ENCODE results near the gene DHRS13. TPM values are rescaled to one million over a fixed set of nuclear protein-coding genes. Genes with fewer than 3 reads are reported as not detected.

Gene DHRS13
- total and polyA plus RNA-seq, 10 of the 15 experiments (the other 5 are each of a cell fraction or from before 2014, with no cell fraction given), result 0.18 to 55.2 (median 31.3) TPM; not detected in 1

- TF ChIP-seq, protein P1, sequence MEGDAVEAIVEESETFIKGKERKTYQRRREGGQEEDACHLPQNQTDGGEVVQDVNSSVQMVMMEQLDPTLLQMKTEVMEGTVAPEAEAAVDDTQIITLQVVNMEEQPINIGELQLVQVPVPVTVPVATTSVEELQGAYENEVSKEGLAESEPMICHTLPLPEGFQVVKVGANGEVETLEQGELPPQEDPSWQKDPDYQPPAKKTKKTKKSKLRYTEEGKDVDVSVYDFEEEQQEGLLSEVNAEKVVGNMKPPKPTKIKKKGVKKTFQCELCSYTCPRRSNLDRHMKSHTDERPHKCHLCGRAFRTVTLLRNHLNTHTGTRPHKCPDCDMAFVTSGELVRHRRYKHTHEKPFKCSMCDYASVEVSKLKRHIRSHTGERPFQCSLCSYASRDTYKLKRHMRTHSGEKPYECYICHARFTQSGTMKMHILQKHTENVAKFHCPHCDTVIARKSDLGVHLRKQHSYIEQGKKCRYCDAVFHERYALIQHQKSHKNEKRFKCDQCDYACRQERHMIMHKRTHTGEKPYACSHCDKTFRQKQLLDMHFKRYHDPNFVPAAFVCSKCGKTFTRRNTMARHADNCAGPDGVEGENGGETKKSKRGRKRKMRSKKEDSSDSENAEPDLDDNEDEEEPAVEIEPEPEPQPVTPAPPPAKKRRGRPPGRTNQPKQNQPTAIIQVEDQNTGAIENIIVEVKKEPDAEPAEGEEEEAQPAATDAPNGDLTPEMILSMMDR (IDR thresholded peaks at IDR 0.05 in 2 of 3, conservative IDR thresholded peaks at IDR 0.05 in 1 of 3; ENCODE audit: control insufficient read depth in 2 of 3, extremely low read depth in 1 of 3, insufficient read depth in 1 of 3, low read depth in 3 of 3, low read length in 3 of 3), result no peak
- no peak for TF ChIP-seq SRF (IDR thresholded peaks at IDR 0.05; ENCODE audit: low read depth in 2 of 2, low read length in 2 of 2)
- TF ChIP-seq BCL11A (IDR thresholded peaks at IDR 0.05; ENCODE audit: low read depth, low read length), result no peak
- no peak for TF ChIP-seq RAD51 (IDR thresholded peaks at IDR 0.05)
- no peak for TF ChIP-seq BRCA1 (IDR thresholded peaks at IDR 0.05; ENCODE audit: low read depth, low read length)
- TF ChIP-seq POU2F2 (IDR thresholded peaks at IDR 0.05; ENCODE audit: borderline replicate concordance, low read depth, low read length), result no peak
These were observed 22.3 kb downstream of the DHRS13 start (continued) for GRCh38 chr17:28880572-28880945.

GRCh38 chr17:28879886-28880571 is 22.9 kb downstream of the DHRS13 start:
- intact Hi-C loops (cut with micrococcal nuclease; ENCODE audit: unreplicated experiment) (no loop called here), in situ Hi-C loops (cut with MboI) (loop anchor here (25.0 kb wide), 1 partner anchor 1393 kb away; no protein-coding TSS in a partner anchor)
- H2AFZ ChIP-seq (ENCODE audit: control insufficient read depth, low read depth, low read length), result no peak overlapping the region
- no peaks in the 10 kb centered on the region for H3K9me3 ChIP-seq (replicated peaks; ENCODE audit: control insufficient read depth, insufficient read depth, low read length)
- CTCF ChIA-PET, result interaction anchor here (0.8 to 2.3 kb wide), 7 partner anchors 8 to 153 kb away, joined by 3 to 44 read pairs (median 4); partner anchors contain the start of gene TLCD1
- H3K4me3 ChIP-seq, result no peak overlapping the region
- no peak overlapping the region for H3K9ac ChIP-seq (ENCODE audit: control insufficient read depth, insufficient read depth, low read length)
- H3K4me1 ChIP-seq (ENCODE audit: control insufficient read depth, insufficient read depth, low read length), result no peaks in the 10 kb centered on the region; the same call in 1 of the 2 replicates
- H3K27me3 ChIP-seq (replicated peaks in 1 of 2; ENCODE audit: control insufficient read depth in 2 of 2, insufficient read depth in 2 of 2, low read length in 1 of 2), result no peaks in the 10 kb centered on the region
- peaks cover 9 to 30% of the 10 kb centered on the region in 2 experiments; a peak in 3 of 4 replicates for H3K36me3 ChIP-seq (ENCODE audit: control insufficient read depth in 2 of 2, insufficient read depth in 2 of 2, low read length in 1 of 2)
- H3K4me2 ChIP-seq (ENCODE audit: control insufficient read depth, insufficient read depth), result no peak overlapping the region
- POLR2A ChIA-PET, result interaction anchor here (1.6 kb wide), 1 partner anchor 8 kb away, joined by 7 read pairs; no protein-coding TSS in a partner anchor
- no peak for DNase-seq (ENCODE audit: low read depth, low spot score)
- SMC1A ChIA-PET (ENCODE audit: uncharacterized antibody, unreplicated experiment), result interaction anchor here (0.6 to 2.8 kb wide), 4 partner anchors 8 to 116 kb away, joined by 3 to 19 read pairs (median 4); no protein-coding TSS in a partner anchor
- H4K20me1 ChIP-seq (ENCODE audit: control insufficient read depth, insufficient read depth), result no peaks in the 10 kb centered on the region
- 64% methylated on average over 9 of the region's 9 CpGs for WGBS (ENCODE audit: insufficient coverage, insufficient replicate concordance, low lambda C conversion rate, missing lambda C conversion rate)
- ATAC-seq, result no peak
- FAIRE-seq, result no peak
- no peak for TF ChIP-seq ZBTB11 (CRISPR knock-in tag; IDR thresholded peaks at IDR 0.05)
- no peaks in the 10 kb centered on the region for H3K79me2 ChIP-seq (ENCODE audit: control insufficient read depth, insufficient read depth, low read length)
- RAD21 ChIA-PET (ENCODE audit: unreplicated experiment), result interaction anchor here (0.8 to 3.0 kb wide), 7 partner anchors 8 to 153 kb away, joined by 3 to 22 read pairs (median 4); partner anchors contain the start of gene FLOT2
- H3K27ac ChIP-seq (ENCODE audit: control insufficient read depth, insufficient read depth), result no peak overlapping the region
- BruUV-seq (replicated peaks), result no TSS peak

All from GM12878 (cell line).